Measurements from ENCODE around the gene SPSB3. TPM values are rescaled to one million over a fixed set of nuclear protein-coding genes. Genes with fewer than 3 reads are reported as not detected.

The SPSB3 gene
- total and polyA plus RNA-seq, 2 of the 4 experiments (the other 2 are of a cell fraction) = 9.1 to 30.8 TPM

GRCh38 chr16:1788095-1788707 is 5.8 kb upstream of the SPSB3 start:
- H3K23ac ChIP-seq (ENCODE audit: low read depth, low read length) = no peak overlapping the region
- no peak overlapping the region for H2AK5ac ChIP-seq (ENCODE audit: low read depth, low read length)
- dilution Hi-C loops (cut with HindIII; ENCODE audit: low sequenced_read_pairs, unreplicated experiment) (no loop called here), intact Hi-C loops (cut with micrococcal nuclease) (no loop called here), in situ Hi-C loops (cut with MboI; ENCODE audit: low sequenced_read_pairs) (no loop called here)
- H3K18ac ChIP-seq (ENCODE audit: low read depth, low read length) = no peak overlapping the region
- ChIA-PET POLR2A (ENCODE audit: unreplicated experiment) (no interaction called here), CTCF (no interaction called here)
- no peak overlapping the region for H2AK9ac ChIP-seq (replicated peaks; ENCODE audit: low read depth, low read length, poor library complexity)
- no peak overlapping the region for H4K5ac ChIP-seq (ENCODE audit: low read depth, low read length)
- no peaks in the 10 kb centered on the region for H3K27me3 ChIP-seq (ENCODE audit: control insufficient read depth, insufficient read depth, low read length)
- no peak overlapping the region for H3K14ac ChIP-seq (replicated peaks; ENCODE audit: low read depth, low read length)
- no peaks in the 10 kb centered on the region for H3K4me1 ChIP-seq (ENCODE audit: control insufficient read depth, insufficient read depth, low read length)
- no peak for ATAC-seq (ENCODE audit: low read depth)
- H3K79me1 ChIP-seq (ENCODE audit: low read depth in 1 of 2, low read length in 2 of 2) = peaks cover 12 to 38% of the 10 kb centered on the region in 2 experiments; a peak in 3 of 4 replicates
- H3K36me3 ChIP-seq (ENCODE audit: control insufficient read depth, insufficient read depth, low read length) = peaks cover 36% of the 10 kb centered on the region
- H3K4me3 ChIP-seq (ENCODE audit: insufficient read depth, low read depth, low read length) = no peak overlapping the region
- H3K27ac ChIP-seq (ENCODE audit: insufficient read depth, low read length) = no peak overlapping the region
- H3K9ac ChIP-seq (ENCODE audit: low read depth, low read length) = no peak overlapping the region
- H3K9me1 ChIP-seq (ENCODE audit: insufficient read depth, low read length) = peaks cover 4% of the 10 kb centered on the region; the same call in 1 of the 2 replicates
- BruUV-seq (replicated peaks) = no TSS peak
- no peak overlapping the region for H4K8ac ChIP-seq (ENCODE audit: low read depth in 2 of 2, low read length in 2 of 2)
- H4K91ac ChIP-seq (ENCODE audit: insufficient read depth, low read depth, low read length) = no peak overlapping the region
- no peak overlapping the region for H2BK120ac ChIP-seq (ENCODE audit: low read depth, low read length)
- 96% methylated on average over 11 of the region's 38 CpGs; no CpG with 5 or more reads in 1 of the 2 experiments for WGBS, 2 experiments (ENCODE audit: extremely low coverage in 2 of 2, insufficient read length in 1 of 2)
- no peaks in the 10 kb centered on the region for H3K9me3 ChIP-seq (ENCODE audit: control insufficient read depth, insufficient read depth, low read length)
- H2BK20ac ChIP-seq (ENCODE audit: low read depth, low read length) = no peak overlapping the region
- no peak overlapping the region for H2BK5ac ChIP-seq (ENCODE audit: low read depth, low read length, poor library complexity, severe bottlenecking)
- no peak overlapping the region for H3K4ac ChIP-seq (ENCODE audit: low read depth, low read length)
- H3K4me2 ChIP-seq (ENCODE audit: low read depth, low read length) = no peak overlapping the region
- H3K56ac ChIP-seq (ENCODE audit: extremely low read depth, insufficient read depth, low read length) = no peak overlapping the region
- peaks cover 38% of the 10 kb centered on the region for H4K20me1 ChIP-seq (ENCODE audit: insufficient read depth, low read length)
- no peak for DNase-seq
- H2AFZ ChIP-seq (replicated peaks; ENCODE audit: low read length, poor library complexity) = no peak overlapping the region
- TF ChIP-seq MXI1 (IDR thresholded peaks at IDR 0.05; ENCODE audit: borderline replicate concordance, low read depth, low read length) = no peak
- TF ChIP-seq BHLHE40 (IDR thresholded peaks at IDR 0.05; ENCODE audit: low read depth, low read length) = no peak
- no peak for TF ChIP-seq RFX5 (IDR thresholded peaks at IDR 0.05; ENCODE audit: low read depth, low read length)
- TF ChIP-seq FOS (IDR thresholded peaks at IDR 0.05; ENCODE audit: low read depth, low read length) = no peak
- no peak for TF ChIP-seq CHD1 (IDR thresholded peaks at IDR 0.05; ENCODE audit: low read depth, low read length)
- TF ChIP-seq NFE2L2 (IDR thresholded peaks at IDR 0.05; ENCODE audit: low read depth, low read length) = no peak
- TF ChIP-seq POLR2A (IDR thresholded peaks at IDR 0.05; ENCODE audit: low read depth, low read length) = no peak
- TF ChIP-seq MAFK (IDR thresholded peaks at IDR 0.05; ENCODE audit: low read depth, low read length) = no peak
- no peak for TF ChIP-seq USF2 (IDR thresholded peaks at IDR 0.05; ENCODE audit: low read depth, low read length)
- no peak for TF ChIP-seq MAZ (IDR thresholded peaks at IDR 0.05; ENCODE audit: borderline replicate concordance, low read depth, low read length)
- no peak for TF ChIP-seq ELK1 (IDR thresholded peaks at IDR 0.05; ENCODE audit: borderline replicate concordance, low read depth, low read length)
- no peak for TF ChIP-seq CTCF (conservative IDR thresholded peaks at IDR 0.05; ENCODE audit: low read depth, low read length)
- H2BK15ac ChIP-seq (ENCODE audit: low read depth, low read length) = no peak overlapping the region

Measured in IMR-90 (cell line).